HG02870 (cell line): ENCODE data around the gene VANGL1.

Experiments
- ATAC-seq: cut with Tn5 transposase; IDR thresholded peaks from one replicate; pipeline ENCODE4 v1.9.1; 2021; ENCODE audit warnings: mild to moderate bottlenecking, moderate library complexity; ENCODE audit not compliant: unreplicated experiment

The VANGL1 gene

GRCh38 chr1:115666206-115666605, 24.4 kb downstream of the VANGL1 start:
- no peak for ATAC-seq

- ATAC-seq: no peak
Observed at GRCh38 chr1:115666702-115667101, 24.9 kb downstream of the VANGL1 start.

GRCh38 chr1:115668579-115668978, 26.8 kb downstream of the VANGL1 start:
- no peak for ATAC-seq

- no peak for ATAC-seq
Observed at GRCh38 chr1:115669002-115669673, 27.4 kb downstream of the VANGL1 start.

- no peak for ATAC-seq
Observed at GRCh38 chr1:115669886-115670285, 28.1 kb downstream of the VANGL1 start.

GRCh38 chr1:115670476-115671175, 28.9 kb downstream of the VANGL1 start:
- ATAC-seq: no peak

GRCh38 chr1:115671176-115671934, 29.6 kb downstream of the VANGL1 start:
- no peak for ATAC-seq

GRCh38 chr1:115672224-115673009, 30.6 kb downstream of the VANGL1 start:
- no peak for ATAC-seq

GRCh38 chr1:115676498-115677181, 34.9 kb downstream of the VANGL1 start:
- ATAC-seq: peak; percentile 18

GRCh38 chr1:115677182-115677555, 35.4 kb downstream of the VANGL1 start:
- peak; percentile 55 for ATAC-seq

- no peak for ATAC-seq
Observed at GRCh38 chr1:115677565-115677964, 35.8 kb downstream of the VANGL1 start.

GRCh38 chr1:115678141-115678540, 36.4 kb downstream of the VANGL1 start:
- ATAC-seq: no peak

GRCh38 chr1:115679141-115679611, 37.4 kb downstream of the VANGL1 start:
- no peak for ATAC-seq

- ATAC-seq: no peak
Observed at GRCh38 chr1:115680730-115681111, 39.0 kb downstream of the VANGL1 start.

GRCh38 chr1:115682792-115683191, 41.0 kb downstream of the VANGL1 start:
- ATAC-seq: no peak

GRCh38 chr1:115685029-115685705, 43.4 kb downstream of the VANGL1 start:
- no peak for ATAC-seq

- ATAC-seq: no peak
Observed at GRCh38 chr1:115687744-115688143, 46.0 kb downstream of the VANGL1 start.

GRCh38 chr1:115690972-115691371, 49.2 kb downstream of the VANGL1 start:
- no peak for ATAC-seq

GRCh38 chr1:115692224-115692623, 50.5 kb downstream of the VANGL1 start:
- no peak for ATAC-seq

- no peak for ATAC-seq
Observed at GRCh38 chr1:115694805-115695204, 53.0 kb downstream of the VANGL1 start.
